Mesangial cell (primary cell): ENCODE measurements around the gene CYS1. TPM values are rescaled to one million over a fixed set of nuclear protein-coding genes. Genes with fewer than 3 reads are reported as not detected.

Experiments used
- total RNA-seq: library from RNA; depleted of rRNA; stranded (reverse); fragments of >200 nt; gene quantifications from 2 replicates; pipeline ENCODE4 v1.2.3, GENCODE V29; 2015

CYS1 gene
- 3.4 and 16.9 TPM in 2 replicates for total RNA-seq

GRCh38 chr2:10079870-10080535, at the start of gene CYS1:
CYS1 (minus strand) TSS chr2:10080411; CDS start chr2:10080223, 188 bp downstream.

GRCh38 chr2:10122500-10123280, 42.5 kb upstream of the CYS1 start, which contains the start of gene RRM2:
RRM2 (plus strand) TSS chr2:10122739; CDS start chr2:10122799, 60 bp downstream.

GRCh38 chr2:10043256-10043905, 36.8 kb downstream of the CYS1 start, which contains the start of gene KLF11:
KLF11 (plus strand) TSS chr2:10043550; CDS start chr2:10043717, 167 bp downstream.

Other genes starting within 250 kb of the CYS1 start
- gene TAF1B, start 236.9 kb downstream of the CYS1 start, total RNA-seq: 8.8 and 10.4 TPM in 2 replicates
- 1.1 and 1.5 TPM in 2 replicates for gene GRHL1, start 128.7 kb downstream of the CYS1 start, total RNA-seq
- gene KLF11, start 36.9 kb downstream of the CYS1 start, total RNA-seq: 6.7 and 18.5 TPM in 2 replicates
- gene RRM2, start 42.3 kb upstream of the CYS1 start, total RNA-seq: 10.3 and 215 TPM in 2 replicates
- 61.9 and 71.7 TPM in 2 replicates for gene HPCAL1, start 222.5 kb upstream of the CYS1 start, total RNA-seq